ENCODE measurements around the gene MAGEA3.

The MAGEA3 gene

DNA sequence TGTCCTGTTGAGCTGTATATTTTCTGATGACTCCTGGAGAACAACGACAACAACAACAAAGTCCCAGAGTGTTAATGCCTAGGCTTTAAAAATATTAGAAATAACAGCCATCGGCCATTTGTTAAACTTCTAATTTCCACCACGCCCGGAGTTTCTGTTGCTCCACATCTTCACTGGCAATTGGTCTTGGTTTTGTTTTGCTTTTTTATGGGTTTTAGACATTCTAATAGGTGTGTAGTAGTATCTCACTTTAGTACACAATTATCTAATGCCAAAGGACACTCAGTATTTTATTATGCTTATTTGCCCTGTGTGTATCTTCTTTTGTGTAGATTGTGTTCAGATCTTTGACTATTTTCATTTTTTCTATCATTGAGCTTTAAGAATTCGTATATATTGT, 40.0 kb downstream of the MAGEA3 start:
- DNase-seq, result no peak

All from hematopoietic multipotent progenitor cell treated with erythropoietin and hydrocortisone succinate and interleukin-3 and kit ligand, for 6 days (in vitro differentiated cells).